ENCODE data around the gene C4orf50.

- no peak for TF ChIP-seq GATA2 (IDR thresholded peaks at IDR 0.05; ENCODE audit: low read depth, low read length)
- no peak for TF ChIP-seq GATA3 (IDR thresholded peaks at IDR 0.05; ENCODE audit: low read depth, low read length)
Observed at GRCh38 chr4:6012200-6012599, 6.0 kb downstream of the C4orf50 start.
